ENCODE results near the gene TMEM63A. TPM values are rescaled to one million over a fixed set of nuclear protein-coding genes. Genes with fewer than 3 reads are reported as not detected.
"Not testable (repeated sequence)": the region's sequence is repeated elsewhere in the genome, so short reads cannot be mapped to it uniquely, and the experiment has no call there.

TMEM63A gene
- total and polyA plus RNA-seq, 2 experiments from 2014 or later = 19.3 to 37.0 TPM

GRCh38 chr1:225815526-225816178, 66.5 kb downstream of the TMEM63A start:
- H3K4me3 ChIP-seq = no peak overlapping the region
- DNase-seq (ENCODE audit: low read depth in 1 of 2, low spot score in 1 of 2) = no peak
- H3K4me1 ChIP-seq (ENCODE audit: low read depth) = peaks cover 15% of the 10 kb centered on the region
- H3K9me3 ChIP-seq (ENCODE audit: low read depth) = no peaks in the 10 kb centered on the region
- H3K36me3 ChIP-seq = no peaks in the 10 kb centered on the region
- no peak for TF ChIP-seq CTCF (IDR thresholded peaks at IDR 0.05; ENCODE audit: low read depth, low read length)
- H3K27me3 ChIP-seq = no peaks in the 10 kb centered on the region
- H3K27ac ChIP-seq = no peak overlapping the region

- DNase-seq (ENCODE audit: low read depth in 1 of 2, low spot score in 1 of 2); H3K27me3 ChIP-seq; H3K9me3 ChIP-seq (ENCODE audit: low read depth); H3K4me3 ChIP-seq; H3K27ac ChIP-seq; H3K36me3 ChIP-seq: not testable (repeated sequence)
- H3K4me1 ChIP-seq (ENCODE audit: low read depth) = peaks cover 15% of the 10 kb centered on the region
These were observed 67.1 kb downstream of the TMEM63A start for GRCh38 chr1:225815090-225815489.

- H3K27me3 ChIP-seq = no peaks in the 10 kb centered on the region
- no peak overlapping the region for H3K27ac ChIP-seq
- H3K36me3 ChIP-seq = no peaks in the 10 kb centered on the region
- H3K9me3 ChIP-seq (ENCODE audit: low read depth) = no peaks in the 10 kb centered on the region
- DNase-seq (ENCODE audit: low read depth in 1 of 2, low spot score in 1 of 2) = no peak
- peaks cover 13% of the 10 kb centered on the region for H3K4me1 ChIP-seq (ENCODE audit: low read depth)
- TF ChIP-seq CTCF (IDR thresholded peaks at IDR 0.05; ENCODE audit: low read depth, low read length) = no peak
- no peak overlapping the region for H3K4me3 ChIP-seq
These were observed 67.8 kb downstream of the TMEM63A start for GRCh38 chr1:225814381-225814780.

- peak in 1 of 2 donors; percentile 87 for DNase-seq (ENCODE audit: low read depth in 1 of 2, low spot score in 1 of 2)
- H3K4me3 ChIP-seq = no peak overlapping the region
- no peak overlapping the region for H3K27ac ChIP-seq
These were observed 68.8 kb downstream of the TMEM63A start for GRCh38 chr1:225813214-225813964.

GRCh38 chr1:225812488-225813213, 69.5 kb downstream of the TMEM63A start:
- no peak overlapping the region for H3K4me3 ChIP-seq
- no peak for TF ChIP-seq CTCF (IDR thresholded peaks at IDR 0.05; ENCODE audit: low read depth, low read length)
- H3K27me3 ChIP-seq = no peaks in the 10 kb centered on the region
- H3K4me1 ChIP-seq (ENCODE audit: low read depth) = peaks cover 11% of the 10 kb centered on the region
- no peak overlapping the region for H3K27ac ChIP-seq
- H3K36me3 ChIP-seq = no peaks in the 10 kb centered on the region
- H3K9me3 ChIP-seq (ENCODE audit: low read depth) = no peaks in the 10 kb centered on the region
- peak in 1 of 2 donors; percentile 54 for DNase-seq (ENCODE audit: low read depth in 1 of 2, low spot score in 1 of 2)

More at GRCh38 chr1:225813214-225813964, 68.8 kb downstream of the TMEM63A start:
- Histone ChIP-seq H3K9me3 (ENCODE audit: low read depth) (no peaks in the 10 kb centered on the region), H3K36me3 (no peaks in the 10 kb centered on the region), H3K4me1 (ENCODE audit: low read depth) (peaks cover 11% of the 10 kb centered on the region), H3K27me3 (no peaks in the 10 kb centered on the region)
- no peak for TF ChIP-seq CTCF (IDR thresholded peaks at IDR 0.05; ENCODE audit: low read depth, low read length)

All from cardiac muscle cell (in vitro differentiated cells and primary cell).